Cerebellar nuclear complex (tissue), 1 donor: ENCODE data around the gene ABCA13.
"Not testable (repeated sequence)": the region's sequence is repeated elsewhere in the genome, so short reads cannot be mapped to it uniquely, and the experiment has no call there.

Source experiments
- DNase-seq, 2 experiments: peaks; one replicate each; lab custom pipeline; 2025; lab: John Stamatoyannopoulos, UW

The ABCA13 gene, protein sequence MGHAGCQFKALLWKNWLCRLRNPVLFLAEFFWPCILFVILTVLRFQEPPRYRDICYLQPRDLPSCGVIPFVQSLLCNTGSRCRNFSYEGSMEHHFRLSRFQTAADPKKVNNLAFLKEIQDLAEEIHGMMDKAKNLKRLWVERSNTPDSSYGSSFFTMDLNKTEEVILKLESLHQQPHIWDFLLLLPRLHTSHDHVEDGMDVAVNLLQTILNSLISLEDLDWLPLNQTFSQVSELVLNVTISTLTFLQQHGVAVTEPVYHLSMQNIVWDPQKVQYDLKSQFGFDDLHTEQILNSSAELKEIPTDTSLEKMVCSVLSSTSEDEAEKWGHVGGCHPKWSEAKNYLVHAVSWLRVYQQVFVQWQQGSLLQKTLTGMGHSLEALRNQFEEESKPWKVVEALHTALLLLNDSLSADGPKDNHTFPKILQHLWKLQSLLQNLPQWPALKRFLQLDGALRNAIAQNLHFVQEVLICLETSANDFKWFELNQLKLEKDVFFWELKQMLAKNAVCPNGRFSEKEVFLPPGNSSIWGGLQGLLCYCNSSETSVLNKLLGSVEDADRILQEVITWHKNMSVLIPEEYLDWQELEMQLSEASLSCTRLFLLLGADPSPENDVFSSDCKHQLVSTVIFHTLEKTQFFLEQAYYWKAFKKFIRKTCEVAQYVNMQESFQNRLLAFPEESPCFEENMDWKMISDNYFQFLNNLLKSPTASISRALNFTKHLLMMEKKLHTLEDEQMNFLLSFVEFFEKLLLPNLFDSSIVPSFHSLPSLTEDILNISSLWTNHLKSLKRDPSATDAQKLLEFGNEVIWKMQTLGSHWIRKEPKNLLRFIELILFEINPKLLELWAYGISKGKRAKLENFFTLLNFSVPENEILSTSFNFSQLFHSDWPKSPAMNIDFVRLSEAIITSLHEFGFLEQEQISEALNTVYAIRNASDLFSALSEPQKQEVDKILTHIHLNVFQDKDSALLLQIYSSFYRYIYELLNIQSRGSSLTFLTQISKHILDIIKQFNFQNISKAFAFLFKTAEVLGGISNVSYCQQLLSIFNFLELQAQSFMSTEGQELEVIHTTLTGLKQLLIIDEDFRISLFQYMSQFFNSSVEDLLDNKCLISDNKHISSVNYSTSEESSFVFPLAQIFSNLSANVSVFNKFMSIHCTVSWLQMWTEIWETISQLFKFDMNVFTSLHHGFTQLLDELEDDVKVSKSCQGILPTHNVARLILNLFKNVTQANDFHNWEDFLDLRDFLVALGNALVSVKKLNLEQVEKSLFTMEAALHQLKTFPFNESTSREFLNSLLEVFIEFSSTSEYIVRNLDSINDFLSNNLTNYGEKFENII (N-terminal part only)

DNA sequence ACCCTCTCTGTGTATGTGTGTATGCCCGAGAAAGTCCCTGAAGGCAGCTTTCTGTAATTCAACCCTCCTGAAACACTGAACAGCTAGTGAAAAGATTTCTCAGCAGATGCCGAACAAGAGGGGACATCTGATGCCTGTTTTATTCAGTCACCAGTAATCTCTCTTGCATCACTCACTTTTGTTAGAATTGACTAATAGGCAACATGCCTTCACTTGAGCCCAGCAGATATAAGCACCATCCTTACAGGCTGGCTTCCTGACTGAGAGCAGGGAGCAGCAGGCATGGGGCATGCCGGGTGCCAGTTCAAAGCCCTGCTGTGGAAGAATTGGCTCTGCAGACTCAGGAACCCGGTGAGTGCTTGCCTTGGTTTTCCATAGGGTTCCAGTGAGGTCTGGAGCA is at the start of gene ABCA13:
TSS of gene ABCA13 (plus strand) at position 257 of the 400 bp plus-strand sequence. CDS start at position 283, 26 bp downstream.
- no peak for DNase-seq

DNA sequence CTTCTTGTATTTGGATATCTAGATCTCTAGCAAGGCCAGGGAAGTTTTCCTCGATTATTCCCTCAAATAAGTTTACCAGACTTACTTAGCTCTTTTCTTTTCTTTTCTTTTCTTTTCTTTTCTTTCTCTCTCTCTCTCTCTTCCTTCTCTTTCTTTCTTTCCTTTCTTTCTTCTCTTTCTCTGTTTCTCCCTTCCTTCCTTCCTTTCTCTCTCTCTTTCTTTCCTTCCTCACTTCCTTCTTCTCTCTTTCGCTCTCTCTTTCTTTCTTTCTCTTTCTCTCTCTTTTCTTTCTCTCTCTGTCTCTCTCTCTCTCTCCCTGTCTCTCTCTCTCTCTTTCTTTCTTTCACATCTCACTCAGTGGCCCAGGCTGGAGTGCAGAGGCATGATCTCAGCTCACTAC is 45.2 kb upstream of the ABCA13 start:
- DNase-seq = no peak

DNA sequence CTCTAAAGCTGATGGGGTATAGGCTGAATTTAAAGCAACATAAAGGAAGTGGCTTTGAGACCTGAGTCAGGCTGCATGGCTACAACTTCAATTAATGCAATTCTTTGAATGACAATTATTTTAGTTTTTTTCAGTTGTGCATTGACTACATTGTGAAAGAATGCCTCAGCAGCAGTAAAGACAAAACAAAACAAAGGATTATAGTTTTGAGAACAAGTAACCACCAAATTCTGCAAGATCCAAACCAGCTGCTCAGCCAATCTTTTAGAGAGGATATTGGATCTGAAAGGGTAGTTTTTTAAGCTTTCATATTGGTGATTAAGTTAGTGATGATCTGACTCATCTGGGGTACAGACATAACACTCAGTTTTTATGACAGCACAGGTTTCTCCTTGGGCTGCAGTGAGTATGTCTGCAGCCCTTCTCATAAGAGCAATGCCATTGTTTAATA is 40.6 kb upstream of the ABCA13 start:
- no peak for DNase-seq

DNA sequence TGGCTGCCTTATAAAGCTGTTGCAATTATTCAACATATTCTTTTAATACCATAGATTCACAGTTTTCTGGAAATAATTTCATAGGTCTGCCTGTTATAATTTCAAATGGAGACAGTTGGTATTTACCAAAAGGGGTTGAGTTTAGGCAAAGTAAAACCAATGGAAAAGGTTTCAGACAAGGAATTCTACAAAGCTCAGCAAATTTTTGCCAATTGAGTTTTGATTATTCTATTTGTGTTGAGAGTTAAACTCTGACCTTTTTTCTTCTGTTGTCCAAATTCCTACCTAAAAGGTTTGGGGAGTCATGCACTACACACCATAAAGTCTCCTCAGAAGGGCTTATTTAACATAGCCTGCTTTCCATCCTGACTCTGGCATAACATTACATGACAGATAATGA is 38.5 kb upstream of the ABCA13 start:
- DNase-seq = no peak

DNA sequence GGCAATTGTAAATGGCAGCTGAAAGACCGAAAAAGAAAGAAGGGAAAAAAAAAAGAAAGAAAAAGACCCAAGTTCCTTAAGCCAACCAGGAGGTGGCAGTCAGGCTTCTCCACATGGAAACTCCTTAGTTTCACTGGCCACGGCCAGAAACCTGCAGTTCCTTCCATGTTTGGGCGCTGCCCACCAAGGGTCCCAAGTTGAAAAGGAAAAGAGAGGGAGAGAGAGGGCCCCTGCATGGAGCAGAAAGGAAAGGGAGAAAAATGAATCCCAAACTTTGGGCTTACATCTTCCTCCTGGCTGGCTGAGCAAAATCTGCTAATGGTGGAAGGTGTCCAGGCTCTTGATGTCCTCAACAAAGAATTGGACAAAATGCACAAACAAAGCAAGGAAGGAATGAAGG is 31.8 kb upstream of the ABCA13 start:
- DNase-seq = no peak

DNA sequence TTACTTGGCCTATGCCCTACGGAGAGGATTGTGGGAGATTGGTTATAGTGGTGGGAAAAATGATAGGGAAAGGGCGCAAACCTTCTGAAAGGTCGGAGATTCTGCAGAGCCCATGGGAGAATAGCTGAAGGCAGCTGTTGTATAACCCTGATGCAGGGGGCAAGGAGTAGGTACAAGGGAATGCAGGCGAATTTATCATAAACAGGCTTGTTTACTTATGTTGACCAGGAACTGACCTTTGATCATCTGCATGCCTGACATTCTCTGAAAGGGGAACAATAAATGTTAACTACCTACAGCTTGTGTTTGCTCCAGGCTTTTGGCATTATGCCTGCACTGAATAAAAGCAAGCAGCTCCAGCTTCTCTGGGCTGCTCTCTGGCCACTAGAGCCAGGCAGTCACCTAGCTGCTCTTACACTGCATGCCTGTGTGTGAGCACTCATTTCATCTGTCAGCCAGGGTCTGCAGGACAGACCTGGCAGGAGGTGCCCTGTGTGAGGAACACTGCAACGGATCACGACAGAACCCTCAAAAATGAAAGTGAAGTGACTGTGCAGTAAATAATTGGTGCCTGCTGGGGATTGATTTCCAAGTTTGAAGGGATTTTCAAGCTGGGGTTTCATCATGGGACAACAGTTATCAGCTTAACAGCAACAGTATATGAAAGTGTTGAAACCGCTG is 31.1 kb upstream of the ABCA13 start:
- no peak for DNase-seq

DNA sequence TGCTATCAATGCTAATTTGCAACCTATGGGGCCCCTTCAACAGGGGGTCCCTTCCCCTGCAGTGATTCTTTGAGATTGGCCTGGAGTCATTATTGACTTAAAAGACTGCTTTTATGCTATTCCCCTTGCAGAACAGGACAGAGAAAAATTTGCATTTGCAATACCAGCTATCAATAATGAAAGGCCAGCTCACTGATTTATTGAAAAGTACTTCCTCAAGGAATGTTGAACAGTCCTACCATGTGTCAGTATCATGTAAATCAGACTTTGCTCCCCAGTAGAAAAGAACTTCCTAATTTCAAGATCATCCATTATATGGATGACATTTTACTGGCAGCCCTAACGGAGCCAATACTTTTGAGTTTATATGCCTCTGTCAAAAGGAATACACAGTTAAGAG is 29.7 kb upstream of the ABCA13 start:
- DNase-seq = no peak

DNA sequence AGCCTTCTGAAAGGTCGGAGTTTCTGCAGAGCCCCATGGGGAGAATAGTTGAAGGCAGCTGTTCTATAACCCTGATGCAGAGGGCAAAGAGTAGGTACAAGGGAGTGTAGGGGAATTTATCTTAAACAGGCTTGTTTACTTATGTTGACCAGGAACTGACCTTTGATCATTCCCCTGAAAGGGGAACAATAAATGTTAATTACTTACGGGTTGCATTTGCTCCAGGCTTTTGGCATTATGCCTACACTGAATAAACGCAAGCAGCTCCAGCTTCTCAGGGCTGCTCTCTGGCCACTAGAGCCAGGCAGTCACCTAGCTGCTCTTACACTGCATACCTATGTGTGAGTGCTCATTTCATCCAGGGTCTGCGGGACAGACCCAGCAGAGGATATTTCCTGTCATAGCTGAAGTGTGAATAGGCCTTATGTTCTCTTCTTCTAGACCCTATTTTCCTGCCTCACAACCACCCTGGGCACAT is 26.9 kb upstream of the ABCA13 start:
- no peak for DNase-seq

DNA sequence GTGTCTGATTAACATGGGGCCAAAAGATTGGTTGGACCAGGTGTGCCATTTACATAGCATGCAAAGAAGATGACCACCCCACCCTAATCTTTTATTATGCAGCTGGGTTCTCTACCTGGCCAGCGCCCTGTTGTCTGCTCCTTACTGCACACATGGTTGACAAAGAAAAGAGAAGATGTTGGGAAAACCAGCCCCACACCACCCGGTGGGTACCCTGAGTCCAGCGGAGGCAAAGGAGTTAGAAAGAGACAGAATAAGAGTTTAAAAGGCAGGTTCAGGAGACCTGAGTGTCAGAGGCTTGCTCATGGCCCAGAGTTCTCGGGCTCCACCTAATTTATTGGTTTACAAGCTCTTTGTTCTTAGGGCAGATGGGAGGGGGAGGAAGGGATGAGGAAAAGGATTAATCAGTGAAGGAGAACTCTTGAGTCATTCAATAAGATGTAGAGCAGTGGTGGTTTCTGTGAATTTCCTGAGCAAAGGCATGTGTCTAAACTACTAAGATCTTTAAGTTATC is 24.1 kb upstream of the ABCA13 start:
- no peak for DNase-seq

DNA sequence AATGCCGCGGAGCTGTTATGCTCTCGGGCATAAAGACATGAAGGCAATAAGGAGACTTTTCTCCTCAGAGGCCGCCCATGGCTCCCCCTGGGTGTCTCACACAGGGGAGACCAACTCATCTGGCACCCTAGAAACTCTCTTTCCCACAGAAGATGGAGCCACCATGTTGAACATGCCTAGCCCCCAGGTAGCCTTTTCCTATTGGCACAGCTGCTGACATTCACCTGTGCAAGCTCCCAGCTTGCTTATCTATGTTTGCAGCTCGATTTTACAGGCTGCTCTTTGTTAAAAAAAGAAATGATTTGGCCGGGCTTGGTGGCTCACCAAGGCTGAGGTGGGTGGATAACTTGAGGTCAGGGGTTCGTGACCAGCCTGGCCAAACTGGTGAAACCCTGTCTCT is 23.6 kb upstream of the ABCA13 start:
- not testable (repeated sequence) for DNase-seq

DNA sequence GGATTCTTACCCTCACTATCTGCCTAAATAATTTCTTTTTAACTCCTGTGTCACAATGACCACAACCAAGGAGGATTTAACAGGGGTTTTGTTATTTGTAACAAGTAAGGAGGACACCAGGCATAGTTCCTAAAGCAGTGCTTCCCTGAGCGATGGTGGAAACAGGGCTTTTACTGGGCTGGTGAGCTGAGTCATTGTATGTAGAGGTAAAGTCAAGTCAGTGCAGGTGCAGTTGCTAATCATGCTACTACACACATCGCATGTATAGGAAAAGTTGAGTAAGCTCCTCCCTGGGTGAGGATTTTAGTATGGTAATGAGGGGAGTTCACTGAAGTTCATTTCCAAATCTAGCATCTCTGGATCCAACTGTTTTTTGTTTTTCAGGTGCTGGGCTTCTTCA is 22.9 kb upstream of the ABCA13 start:
- no peak for DNase-seq

DNA sequence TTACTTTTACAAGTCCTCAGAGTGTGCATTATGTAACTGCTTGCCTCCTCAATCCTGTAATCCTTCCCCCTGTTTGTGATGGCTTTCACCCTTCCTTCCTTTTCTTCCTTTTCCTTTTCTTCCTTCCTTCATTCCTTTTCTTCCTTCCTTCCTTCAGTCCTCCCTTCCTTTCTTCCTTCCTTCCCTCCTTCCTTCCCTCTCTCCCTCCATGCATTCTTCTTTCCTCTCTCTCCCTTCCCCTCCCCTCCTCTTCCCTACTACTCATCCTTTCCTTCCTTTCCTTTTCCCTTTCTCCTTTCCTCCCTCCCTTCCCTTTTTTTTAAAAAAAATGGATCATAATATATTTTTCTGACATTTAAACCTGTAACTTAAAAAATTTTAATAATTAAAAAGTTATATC is 22.2 kb upstream of the ABCA13 start:
- no peak for DNase-seq

DNA sequence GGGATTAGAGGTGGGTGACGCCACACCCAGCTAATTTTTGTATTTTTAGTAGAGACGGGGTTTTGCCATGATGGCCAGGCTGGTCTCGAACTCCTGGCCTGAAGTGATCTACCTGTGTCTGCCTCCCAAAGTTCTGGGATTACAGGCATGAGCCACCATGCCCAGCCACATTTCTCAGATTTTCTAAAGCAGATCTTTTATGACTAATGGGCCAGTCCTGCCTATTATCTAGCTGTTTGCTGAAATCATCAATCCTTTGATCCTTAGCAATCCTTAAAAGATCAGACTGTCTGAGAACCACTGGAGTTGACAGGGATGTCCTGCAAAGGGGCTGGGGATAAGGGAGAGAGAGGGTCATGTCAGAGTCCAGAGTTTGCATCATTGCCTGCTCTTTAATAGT is 21.2 kb upstream of the ABCA13 start:
- no peak for DNase-seq

DNA sequence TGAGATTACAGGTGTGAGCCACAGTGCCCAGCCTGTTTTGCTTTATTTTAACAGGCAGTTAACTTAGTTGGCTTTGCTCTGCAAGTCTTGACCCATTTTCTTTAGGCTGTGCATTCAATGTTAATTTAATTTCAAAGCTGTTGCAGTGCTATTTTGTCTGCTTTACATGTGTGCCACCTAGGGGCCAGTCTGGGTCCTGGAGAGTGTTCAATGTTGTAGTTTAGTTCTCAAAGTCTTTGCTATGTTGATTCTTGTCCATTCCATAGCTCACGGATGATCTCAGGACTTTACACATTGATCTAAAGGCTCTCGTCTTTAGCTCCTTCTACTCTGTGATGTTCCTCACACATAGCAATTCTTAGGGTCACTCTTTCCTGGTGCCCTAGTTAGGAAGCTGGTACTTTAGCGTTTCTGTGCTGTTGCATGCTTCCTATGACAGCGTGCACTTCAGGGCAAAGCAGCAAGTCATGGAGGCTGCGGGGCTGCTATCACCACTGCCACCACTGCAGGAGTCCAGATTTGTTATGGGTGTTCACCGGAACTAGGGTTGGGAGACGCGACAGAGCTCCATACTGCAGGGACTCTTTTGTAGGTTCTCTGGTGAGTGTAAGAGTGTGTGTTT is 16.4 kb upstream of the ABCA13 start:
- no peak for DNase-seq

DNA sequence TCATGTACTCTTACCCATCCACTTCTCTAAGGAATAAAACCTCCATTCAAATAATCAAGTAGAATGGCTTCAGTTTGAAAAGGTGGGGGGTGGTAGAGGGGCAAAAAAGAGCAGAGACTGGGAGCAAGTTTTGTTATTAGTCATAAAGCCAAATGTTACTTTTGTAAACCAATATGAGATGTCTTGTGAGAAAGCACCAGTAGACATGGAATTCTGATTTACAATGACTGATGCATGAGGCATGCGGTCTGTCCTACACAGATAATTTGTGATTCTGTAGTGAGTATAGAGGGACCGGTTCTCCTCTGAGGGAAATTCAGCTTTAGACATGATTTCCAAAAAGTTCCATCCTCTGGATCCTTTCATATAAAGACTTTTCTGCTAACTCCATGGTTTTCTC is 12.9 kb upstream of the ABCA13 start:
- no peak for DNase-seq

DNA sequence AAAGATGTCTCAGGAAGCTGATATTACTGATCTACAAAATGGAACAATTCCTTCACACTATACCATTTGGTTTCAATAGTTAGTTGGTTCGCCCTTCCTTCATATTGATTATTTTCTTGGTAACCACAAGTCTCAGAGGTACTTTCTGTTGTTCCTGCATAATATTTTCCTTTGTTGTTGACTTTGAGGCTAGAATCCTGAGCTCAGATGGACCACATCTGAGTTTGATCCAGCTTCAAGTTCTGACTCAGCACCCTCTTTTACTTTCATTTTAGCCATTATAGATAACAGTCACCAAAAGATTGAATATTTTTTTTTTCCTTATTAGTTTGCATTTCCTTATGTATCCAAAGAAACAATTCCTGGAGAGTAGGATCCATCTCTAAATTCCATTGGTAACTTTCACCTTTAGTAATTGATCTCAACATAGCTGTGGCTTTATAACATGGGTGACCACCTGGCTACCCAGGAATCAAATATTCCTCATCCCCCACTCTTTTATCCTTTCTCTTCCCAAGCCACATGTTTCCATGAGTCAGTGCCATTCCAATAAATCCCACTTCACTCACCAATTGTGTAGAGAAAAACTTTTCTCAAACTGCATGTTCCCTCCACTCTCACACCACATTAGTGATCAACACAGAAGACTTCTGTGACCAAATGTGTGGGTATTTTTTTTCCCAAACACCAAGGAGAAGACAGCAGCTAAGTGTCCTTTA is 9.7 kb upstream of the ABCA13 start:
- DNase-seq = no peak

DNA sequence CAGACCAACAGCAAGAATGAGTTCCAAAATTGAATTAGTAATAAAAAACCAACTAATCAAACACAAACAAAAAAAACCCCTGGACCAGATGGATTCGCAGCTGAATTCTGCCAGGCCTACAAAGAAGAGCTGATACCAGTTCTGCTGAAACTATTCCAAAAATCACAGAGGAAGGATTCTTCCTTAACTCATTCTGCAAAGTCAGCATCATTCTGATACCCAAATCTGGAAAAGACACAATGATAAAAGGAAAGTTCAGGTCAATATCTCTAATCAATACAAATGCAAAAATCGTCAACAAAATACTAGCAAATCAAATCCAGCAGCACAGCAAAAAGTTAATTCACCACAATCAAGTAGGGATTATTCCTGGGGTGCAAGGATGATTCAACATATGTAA is 6.1 kb upstream of the ABCA13 start:
- DNase-seq = no peak

DNA sequence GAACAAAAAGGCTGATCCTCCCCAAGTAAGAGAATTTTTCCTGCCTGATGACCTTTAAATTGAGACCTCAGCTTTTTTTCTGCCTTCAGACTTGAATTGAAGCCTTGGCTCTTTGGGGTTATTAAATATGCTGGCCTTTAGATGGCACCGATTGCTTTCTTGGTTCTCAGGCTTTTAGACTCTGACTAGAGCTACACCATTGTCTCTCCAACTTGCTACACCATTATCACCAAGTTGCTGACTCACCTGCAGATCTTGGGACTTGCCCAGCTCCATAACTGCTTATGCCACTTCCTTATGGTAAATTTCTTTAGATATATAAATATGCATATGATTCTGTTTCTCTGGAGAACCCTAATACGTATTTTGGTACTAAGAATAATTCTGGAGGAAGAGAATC is 3.1 kb upstream of the ABCA13 start:
- no peak for DNase-seq

DNA sequence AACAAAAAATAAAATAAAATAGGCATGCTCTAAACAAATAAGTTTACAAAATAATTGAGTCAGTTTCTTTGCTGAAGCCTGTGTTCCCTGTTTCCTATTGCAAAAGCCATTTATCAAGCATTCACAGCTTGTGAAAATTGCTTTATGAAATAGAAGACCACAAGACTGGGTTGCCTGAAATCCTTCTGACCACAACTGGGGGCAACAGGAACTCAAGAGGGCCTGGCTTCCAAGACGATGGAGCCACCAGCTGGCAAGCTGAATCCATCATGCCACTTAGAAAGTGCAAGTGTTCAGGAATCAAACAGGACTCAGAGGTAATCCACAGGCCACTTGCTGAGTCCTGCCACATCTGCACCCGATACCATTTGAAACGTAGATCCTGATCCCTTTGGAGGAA is 752 bp upstream of the ABCA13 start:
- DNase-seq = no peak

DNA sequence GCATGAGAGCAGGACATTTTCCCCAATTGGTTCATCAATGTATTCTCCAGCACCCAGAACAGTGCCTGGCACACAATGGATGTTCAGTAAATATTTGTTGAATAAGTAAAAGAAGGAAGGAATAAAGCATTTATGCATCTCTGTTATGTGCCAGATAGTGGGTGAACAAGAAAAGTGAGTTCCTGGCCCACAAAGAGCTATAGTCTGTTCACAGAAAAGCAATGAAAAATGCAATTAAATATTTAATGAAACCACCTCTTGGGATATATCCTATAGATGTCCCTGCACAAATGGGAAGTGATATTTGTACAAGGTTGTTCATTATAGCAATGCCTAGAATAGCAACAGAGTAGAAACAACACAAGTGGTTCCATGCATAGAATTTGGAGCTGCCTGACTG is 2.1 kb downstream of the ABCA13 start:
- DNase-seq = no peak
